ENCODE results near the gene C10orf71.

C10orf71 gene

DNA sequence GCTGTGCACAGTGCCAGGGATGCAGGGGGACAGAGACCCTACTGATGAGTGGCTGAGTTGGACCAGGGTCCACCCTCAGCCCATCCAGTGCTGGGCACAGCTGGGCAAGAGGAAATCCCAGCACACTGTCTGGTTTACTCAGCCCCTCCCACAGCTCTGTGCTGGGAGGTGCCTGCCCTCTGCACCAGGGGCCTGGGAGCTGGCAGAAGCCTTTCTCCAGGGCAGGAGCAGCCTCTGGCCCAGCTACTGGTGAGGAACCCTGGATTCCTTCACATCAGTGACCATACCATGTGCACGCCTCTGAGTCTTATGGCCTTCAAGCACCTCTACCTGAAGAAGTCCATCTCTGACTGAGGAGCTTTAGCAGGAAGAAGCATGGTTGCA lies 25.9 kb upstream of the C10orf71 start:
- DNase-seq (ENCODE audit: extremely low spot score, insufficient read length, low read depth) (no peak), FAIRE-seq (no peak)

DNA sequence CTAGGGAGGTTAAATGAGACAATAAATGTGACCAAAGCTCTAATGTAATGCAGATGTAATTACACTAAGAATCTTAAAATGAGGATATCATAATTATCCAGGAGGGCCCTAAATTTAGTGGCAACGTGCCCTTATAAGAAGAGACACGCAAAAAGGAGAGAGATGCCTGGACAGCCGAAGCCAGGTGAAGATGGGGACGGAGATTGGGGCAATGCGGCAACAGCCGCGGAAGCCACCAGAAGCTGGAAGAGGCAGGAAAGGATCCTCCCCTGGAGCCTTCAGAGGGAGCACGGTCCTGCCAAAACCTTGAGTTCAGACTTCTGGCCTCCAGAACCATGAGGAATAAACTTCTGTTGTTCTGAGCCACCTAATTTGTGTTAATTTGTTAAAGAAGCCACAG lies 25.3 kb upstream of the C10orf71 start:
- DNase-seq (ENCODE audit: extremely low spot score, insufficient read length, low read depth) (no peak), FAIRE-seq (no peak)

DNA sequence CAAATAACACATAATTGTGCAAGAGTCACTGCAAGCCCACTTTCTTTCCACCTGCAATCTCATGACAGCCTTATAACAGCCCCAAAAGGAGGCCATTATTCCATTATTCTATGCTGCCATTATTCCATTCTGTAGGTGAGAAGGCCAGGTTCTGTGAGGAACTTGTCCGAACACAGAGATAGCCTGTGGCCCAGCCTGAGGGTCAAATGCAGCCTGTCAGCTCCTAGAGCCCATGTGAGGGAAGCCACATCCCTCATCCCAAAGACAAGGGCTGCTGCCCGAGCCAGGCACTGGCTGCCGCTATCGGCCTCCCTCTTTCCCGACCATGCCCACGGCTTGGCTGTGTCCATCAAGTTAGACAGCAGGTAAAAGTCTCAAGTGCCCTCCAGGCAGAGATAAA lies 24.1 kb upstream of the C10orf71 start:
- no peak for FAIRE-seq
- DNase-seq (ENCODE audit: extremely low spot score, insufficient read length, low read depth): no peak

DNA sequence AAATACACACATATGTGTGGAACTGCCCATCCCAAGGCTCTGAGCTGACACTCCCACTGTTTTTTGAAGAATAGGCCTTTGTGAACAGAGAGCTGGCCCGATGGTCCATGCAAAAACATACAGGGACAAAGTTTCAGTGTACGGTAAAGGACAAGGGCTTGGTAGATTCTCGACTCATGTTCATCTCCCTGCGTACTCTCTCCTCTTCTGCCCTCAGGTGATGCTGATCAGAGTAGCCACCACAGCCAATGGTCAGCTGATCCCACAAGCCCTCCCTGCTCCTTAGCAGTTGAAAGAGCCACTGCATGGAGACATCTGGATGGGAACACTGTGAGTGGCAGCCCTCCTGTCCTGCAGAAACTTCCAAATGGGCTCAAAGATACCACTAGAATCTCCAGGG lies 23.1 kb upstream of the C10orf71 start:
- no peak for DNase-seq (ENCODE audit: extremely low spot score, insufficient read length, low read depth)
- FAIRE-seq: no peak

DNA sequence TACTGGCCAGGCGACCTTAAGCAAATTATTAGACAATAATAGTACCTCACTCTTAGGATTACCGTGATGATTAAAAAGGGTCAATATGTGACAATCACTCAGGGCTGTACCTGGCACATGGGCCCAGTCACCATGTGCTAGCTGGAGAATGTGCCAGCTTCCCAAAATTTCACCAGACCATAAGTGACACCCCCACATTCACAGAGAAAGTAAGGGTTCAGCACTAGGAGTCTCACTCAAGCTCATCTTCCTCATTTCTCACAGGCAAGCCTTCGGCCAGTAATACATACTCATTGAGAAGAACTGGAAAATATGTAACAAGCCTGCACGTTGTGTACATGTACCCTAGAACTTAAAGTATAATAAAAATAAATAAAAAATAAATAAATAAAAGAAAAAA lies 22.4 kb upstream of the C10orf71 start:
- DNase-seq (ENCODE audit: extremely low spot score, insufficient read length, low read depth): no peak
- no peak for FAIRE-seq

DNA sequence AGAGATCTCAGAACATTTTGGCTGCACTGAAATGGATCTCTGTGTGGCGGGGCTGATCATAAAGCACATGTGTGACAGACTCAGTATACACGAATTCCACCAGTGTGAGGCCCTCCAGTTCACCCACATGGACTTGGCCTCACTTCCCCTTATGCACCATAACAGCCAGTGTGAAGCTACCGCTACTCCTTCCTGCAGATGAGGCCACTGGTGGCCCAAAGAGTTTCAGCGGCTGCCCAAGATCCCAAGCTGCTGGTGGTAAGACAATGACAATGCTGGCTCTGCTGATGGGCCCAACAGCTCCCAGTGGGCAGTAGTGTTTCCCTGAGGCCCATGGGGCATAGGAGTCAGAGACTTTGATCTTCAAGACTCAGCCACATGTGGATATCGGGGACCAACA lies 21.0 kb upstream of the C10orf71 start:
- FAIRE-seq (no peak), DNase-seq (ENCODE audit: extremely low spot score, insufficient read length, low read depth) (no peak)

DNA sequence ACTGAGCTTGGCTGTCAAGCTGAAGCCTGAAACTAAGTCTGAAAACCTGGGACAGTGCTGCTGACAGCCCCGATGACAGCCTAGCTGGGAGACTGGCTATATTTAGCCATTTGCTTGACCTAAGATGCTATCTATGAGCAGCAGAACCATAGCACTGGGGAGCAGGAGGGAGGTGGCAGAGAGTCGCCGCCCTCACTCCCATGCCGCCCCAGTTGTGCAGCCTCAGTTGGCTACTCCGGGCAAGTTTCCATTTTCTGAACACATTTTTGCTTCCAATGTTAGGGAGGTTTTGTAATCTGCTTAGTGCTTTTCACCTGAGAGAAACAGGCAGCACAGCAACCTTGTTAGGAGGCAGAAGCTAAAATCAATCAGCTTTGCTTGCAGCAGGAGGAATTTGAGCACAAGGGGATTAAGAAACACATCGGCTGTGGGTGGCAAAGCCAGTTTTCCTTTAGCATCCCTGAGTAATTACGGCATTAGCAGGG lies 20.4 kb upstream of the C10orf71 start:
- DNase-seq (ENCODE audit: extremely low spot score, insufficient read length, low read depth) (no peak), FAIRE-seq (no peak)

DNA sequence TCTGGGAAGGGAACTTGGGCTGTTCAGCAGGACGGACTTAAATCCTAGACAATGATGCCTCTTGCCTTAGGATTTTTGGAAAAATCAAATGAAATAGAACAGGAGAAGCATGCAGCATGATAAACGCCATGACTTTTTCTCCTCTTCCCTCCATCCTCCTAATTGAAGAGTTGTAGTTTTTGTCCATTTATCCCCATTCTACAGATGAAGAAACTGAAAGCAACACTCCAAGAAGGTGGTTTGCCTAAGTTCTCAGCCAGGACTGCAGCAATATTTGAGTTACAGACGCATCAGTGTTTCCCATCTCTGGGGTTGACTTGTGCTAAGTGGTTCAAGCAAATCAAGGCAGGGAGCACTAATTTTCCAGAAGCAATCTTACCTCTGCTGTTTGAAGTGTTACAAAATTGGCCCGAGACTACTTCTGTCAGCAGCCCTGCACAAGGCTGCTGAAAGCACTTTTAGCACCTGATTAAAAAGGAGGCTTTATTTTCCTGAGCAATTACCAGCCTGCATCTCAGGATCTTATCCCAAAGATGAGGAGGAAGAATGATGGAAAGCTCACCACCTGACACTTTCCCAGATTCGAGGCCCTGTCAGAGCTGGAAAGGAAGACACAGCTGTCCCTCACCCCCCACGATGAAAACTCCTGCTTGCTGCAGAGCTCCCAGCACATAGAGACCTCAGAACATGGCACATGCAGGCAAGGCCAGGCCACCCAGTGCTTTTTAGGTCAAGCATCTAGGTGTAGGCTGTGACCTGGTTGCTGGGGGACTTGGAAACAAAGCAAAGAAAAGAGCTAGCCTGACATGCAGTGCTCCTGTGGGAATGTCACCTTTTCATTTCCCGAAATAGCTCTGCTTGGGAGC lies 19.7 kb upstream of the C10orf71 start:
- no peak for FAIRE-seq
- DNase-seq (ENCODE audit: extremely low spot score, insufficient read length, low read depth): no peak

DNA sequence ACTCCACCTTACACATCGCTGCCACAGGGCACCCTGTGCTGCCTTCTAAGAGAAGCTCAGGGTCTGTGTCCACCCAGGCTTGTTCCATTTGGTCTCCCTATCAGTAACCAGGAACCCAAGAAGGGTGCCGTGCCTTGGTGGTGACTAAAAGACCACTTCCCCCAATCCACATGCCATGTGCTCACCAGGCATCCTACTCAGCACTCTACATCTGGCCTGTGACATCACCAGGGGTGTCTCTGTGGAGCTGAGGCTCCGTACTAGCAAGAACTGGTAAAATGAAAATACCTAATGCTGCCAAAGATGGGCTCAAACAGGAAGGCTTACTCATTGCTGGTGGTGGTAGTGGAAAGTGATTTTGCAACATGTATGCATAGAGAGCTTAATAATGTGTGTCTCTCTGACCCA lies 19.0 kb upstream of the C10orf71 start:
- DNase-seq (ENCODE audit: extremely low spot score, insufficient read length, low read depth): no peak
- no peak for FAIRE-seq

DNA sequence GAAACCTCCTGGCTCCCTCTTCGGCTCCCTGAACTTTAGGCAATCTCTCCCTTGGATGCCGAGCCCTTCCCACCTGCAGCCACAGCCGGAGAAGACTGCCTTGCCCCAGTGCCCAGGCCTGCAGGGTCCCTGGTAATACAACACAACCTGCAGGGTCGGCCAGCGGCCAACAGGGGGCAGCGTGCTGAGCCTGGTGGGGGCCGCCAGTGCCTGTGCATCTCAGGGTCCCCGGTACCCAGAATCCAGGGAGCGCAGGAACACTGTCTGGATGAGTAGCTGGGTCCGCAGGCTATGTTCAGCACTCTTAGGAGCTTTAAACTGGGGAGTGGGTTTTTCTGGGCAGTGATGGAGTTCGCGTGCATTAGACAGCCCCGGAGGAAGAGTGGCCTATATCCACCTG lies 17.5 kb upstream of the C10orf71 start:
- DNase-seq (ENCODE audit: extremely low spot score, insufficient read length, low read depth): no peak
- no peak for FAIRE-seq

DNA sequence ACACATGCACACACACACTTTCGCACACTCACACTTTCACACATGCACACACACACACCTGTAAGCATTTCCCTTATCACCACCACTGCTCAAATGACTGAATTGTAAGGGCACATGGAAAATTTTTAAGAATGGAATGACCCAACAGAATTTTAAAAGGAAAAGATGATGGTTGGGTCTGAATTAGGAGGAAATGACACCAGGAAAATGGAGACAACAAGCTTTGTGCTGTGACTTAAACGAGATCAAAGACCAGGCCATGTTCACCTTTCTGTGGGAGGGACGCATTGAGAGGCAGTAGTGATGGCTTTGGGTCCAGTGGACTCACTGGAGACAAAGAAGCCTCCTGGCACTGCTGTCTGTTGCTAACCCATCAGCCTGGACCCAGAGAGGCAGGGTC lies 16.7 kb upstream of the C10orf71 start:
- DNase-seq (ENCODE audit: extremely low spot score, insufficient read length, low read depth) (no peak), FAIRE-seq (no peak)

DNA sequence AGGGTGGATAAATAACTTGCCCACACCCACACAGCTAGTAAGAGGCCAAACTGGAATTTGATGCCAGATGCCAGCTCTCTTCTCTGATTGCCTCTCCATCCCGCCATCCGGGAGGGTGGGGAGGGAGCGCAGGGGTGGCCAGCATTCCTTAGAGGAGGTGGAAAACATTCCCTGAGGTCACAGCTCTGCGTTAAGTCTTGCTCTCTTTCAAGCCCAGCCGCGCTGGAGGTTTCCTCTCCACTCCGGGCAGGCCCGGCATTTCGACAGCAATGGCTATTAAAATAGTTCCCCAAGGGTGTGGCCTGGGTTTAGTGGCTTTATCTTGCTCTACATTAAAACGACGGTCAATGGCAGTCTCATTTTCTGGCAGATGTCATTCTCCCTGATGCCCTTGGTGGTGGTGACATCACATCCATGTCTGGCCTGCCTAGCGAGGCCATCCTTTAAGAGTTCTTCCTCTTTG lies 16.1 kb upstream of the C10orf71 start:
- FAIRE-seq: no peak
- no peak for DNase-seq (ENCODE audit: extremely low spot score, insufficient read length, low read depth)

DNA sequence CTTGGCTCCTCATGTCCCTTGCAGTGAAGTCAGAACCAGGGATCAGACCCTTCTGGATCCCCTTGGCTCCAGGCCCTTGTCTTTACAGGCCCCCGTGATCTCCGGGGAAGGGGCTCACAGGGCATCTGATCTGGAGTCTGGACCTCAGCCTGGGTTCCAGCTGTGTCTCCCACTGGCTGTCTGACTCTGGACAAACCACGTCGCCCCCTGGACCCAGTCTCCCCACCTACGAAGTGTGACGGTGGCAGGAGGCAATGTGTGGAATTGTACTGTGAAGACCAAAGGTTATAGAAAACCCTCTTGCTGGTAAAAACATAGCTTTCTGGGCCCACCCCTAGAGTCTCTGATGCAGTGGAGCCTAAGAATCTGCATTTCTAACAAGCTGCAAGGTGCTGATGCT lies 15.5 kb upstream of the C10orf71 start:
- DNase-seq (ENCODE audit: extremely low spot score, insufficient read length, low read depth): no peak
- FAIRE-seq: no peak

DNA sequence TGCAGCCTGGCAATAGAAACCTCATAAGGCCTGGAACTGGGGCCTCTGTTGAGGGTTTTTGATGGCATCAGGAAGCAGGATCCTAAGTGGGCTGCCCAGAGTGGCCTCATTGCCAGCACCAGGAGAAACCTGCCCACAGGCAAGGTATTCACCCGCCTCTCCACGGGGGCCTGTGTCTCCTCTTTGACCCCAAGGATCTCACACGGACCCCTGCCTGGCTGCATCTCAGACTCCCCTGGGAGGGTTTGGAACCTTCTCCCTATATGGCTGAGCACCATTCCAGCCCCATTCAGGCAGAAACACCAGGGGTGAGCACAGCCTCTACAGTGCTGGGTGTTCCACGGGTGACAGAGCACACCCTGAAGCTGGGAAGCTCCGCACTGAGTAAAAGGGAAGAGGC lies 14.6 kb upstream of the C10orf71 start:
- no peak for FAIRE-seq
- DNase-seq (ENCODE audit: extremely low spot score, insufficient read length, low read depth): no peak

DNA sequence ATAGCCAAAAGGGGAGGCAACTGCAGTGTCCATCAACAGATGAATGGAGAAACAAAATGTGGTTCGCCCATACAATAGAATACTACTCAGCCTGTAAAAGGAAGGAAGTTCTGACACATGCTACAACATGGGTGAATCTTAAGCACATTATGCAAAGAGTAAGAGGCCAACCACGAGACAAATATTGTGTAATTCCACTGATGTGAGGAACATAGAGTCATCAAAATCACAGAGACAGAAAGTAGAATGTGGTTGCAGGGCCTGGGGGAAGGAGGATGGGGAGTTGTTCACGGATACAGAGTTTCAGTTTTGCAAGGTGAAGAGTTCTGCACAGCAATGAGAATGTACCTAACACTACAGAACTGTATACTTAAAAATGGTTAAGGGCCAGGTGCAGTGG lies 13.7 kb upstream of the C10orf71 start:
- DNase-seq (ENCODE audit: extremely low spot score, insufficient read length, low read depth) (no peak), FAIRE-seq (no peak)

DNA sequence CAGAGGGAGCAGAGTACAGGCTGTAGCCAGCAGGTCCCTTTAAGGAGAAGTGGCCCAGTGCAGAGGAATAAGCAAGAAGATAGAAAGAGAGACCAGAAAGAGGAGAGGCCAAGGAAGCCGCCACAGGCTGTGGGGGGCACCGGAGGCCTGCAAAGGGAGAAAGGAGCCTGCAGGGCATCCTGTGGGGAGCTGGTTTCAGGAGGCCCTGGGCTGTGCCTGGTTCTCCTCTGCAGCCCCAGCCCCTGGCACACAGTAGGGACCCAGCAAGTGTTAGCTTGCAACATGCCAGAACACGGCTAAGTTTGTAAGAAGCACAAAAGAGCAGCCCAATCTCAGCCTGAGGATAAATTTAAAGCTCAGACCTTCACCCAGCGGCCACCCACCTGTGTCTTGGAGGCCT lies 12.3 kb upstream of the C10orf71 start:
- no peak for DNase-seq (ENCODE audit: extremely low spot score, insufficient read length, low read depth)
- FAIRE-seq: no peak

DNA sequence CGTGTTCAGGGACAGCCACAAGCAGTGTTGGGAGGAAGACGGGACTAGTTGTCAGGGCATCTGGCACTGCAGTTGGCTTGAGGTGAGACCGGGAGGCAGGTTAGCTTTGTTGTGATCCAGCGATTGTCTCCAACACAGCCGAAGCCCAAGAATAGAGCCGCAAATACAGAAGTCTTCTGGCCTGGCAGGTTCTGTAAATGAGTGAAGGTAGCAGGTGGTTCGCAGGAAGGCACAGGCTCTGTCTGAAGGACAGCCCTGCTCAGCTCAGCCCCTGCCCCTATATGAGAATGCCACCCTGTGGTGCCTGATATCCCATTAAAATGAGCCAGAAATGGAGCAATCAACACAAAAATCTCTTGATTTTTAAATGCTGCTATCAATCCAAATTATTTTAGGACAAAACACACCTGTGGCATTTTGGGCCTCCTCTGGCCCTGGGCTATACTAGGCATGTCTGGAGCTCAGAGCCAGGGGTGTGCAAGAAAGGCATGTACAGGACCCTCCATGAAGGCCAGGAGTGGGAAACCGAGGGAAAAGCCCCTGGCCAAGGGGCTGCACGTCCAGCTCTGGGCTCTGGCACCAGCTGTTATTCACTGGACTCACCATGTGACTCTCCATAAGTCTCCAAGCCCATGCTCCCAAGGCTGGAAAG lies 11.2 kb upstream of the C10orf71 start:
- DNase-seq (ENCODE audit: extremely low spot score, insufficient read length, low read depth): no peak
- no peak for FAIRE-seq

DNA sequence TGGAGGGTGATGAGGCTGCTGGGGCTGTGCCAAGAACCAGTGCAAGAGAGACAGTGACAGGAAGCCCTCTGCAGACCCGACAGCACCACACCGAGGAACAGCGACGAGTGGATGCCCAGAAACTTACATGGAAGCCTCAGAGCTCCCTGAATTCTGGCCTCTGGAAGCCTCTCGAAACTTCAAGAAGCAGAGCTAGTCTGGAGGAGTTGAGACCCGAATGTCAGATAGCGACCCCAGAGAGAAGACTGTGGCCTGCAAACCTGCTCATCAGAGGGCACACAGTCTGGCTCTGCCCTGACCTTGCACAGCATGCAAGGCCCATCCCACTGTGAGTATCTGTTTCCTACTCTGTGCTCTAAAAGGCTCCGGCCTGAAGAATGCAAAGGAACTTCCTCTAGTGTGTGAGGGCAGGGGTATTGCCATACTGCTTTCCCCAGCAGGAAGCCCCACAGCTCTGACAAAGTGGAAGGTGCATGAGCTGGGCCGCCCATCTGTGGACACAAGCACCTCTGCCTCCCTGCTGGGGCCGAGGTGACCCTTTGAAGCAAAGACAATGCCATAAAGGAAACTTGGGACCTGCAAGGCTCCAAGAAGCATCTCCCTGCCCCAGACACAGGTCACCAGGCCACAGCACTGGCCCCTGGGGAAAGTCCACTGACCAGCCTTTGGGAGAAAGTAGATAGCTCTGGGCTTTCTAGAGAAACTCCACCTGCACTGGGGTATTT lies 10.5 kb upstream of the C10orf71 start:
- FAIRE-seq: no peak
- no peak for DNase-seq (ENCODE audit: extremely low spot score, insufficient read length, low read depth)

DNA sequence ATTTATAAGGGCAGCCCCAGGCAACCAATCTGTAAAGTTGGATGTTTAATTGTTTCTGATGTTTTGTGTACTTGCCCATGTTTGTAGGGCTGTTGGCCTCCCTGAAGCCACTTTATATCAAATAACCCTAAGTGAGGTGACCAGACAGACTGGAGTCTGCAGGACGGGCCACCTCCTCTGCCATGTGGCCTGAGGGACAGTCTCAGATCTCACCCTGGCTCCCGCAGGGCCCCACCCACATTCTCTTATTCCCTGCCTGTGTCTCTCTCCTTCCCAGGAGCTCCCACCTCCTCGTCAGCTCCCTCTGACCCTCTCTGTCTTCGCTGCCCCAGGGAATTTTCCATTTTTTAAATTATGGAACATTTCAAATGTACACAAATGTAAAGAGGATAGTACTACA lies 9.5 kb upstream of the C10orf71 start:
- no peak for FAIRE-seq
- DNase-seq (ENCODE audit: extremely low spot score, insufficient read length, low read depth): no peak

DNA sequence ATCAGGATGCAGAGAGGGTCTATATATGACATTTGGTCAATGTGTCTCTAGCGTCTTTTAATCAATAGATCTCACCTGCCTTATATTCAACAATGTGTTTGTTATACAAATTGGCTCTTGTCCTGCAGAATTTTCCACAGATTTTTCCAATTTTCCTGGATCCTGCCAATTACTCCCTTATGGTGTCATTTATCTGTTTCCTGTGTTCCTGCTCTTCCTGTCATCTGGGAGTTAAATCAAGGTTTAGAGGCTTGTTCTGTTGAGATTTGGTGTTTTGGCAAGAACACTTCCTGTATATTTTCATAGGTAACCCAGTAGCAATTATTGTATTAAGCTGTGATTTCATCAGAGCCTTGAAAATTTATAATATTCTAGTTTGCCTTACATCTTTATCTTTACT lies 8.8 kb upstream of the C10orf71 start:
- DNase-seq (ENCODE audit: extremely low spot score, insufficient read length, low read depth) (no peak), FAIRE-seq (no peak)

DNA sequence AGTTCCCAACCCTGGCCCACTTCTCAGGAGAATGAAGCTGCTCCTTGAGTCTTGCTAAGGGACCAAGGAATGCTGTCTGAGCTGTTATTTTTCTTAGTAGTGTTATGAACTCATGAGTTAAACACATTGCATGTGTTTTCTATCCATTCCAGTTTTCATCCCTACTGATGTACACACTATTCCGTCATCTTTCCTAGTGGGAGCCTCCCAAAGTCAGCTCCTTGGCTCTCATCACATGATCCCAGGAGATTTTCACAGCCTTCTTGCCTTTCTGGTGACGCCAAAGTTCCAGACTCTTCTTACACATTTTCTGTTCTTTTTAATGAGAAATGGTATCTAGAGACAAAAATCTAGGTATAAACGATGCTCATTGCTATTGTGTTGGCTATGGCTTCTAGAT lies 8.4 kb upstream of the C10orf71 start:
- DNase-seq (ENCODE audit: extremely low spot score, insufficient read length, low read depth) (no peak), FAIRE-seq (no peak)
